Fibroblast of lung (primary cell): ENCODE results near the gene CDC42EP3. TPM values are rescaled to one million over a fixed set of nuclear protein-coding genes. Genes with fewer than 3 reads are reported as not detected.

Experiments used
- DNase-seq, 2 donors: peaks; one replicate each; pipeline versions ENCODE4 v3.0.0 to v3.0.0-alpha.2; 2010; ENCODE audit warnings: low read depth in 2 of 2
- H2AFZ ChIP-seq: 2 replicates; pipeline ENCODE4 v1.5.1; 2012; ENCODE audit warnings: low read length, control low read depth, inconsistent platforms
- H3K27ac ChIP-seq: 2 replicates; pipeline ENCODE4 v1.5.1; 2011; ENCODE audit warnings: low read length, control low read depth; ENCODE audit not compliant: insufficient read depth
- H3K27me3 ChIP-seq: 2 replicates; pipeline ENCODE4 v1.5.1; 2011; ENCODE audit warnings: mild to moderate bottlenecking, low read length; ENCODE audit not compliant: control insufficient read depth, insufficient read depth
- H3K36me3 ChIP-seq: 2 replicates; pipeline ENCODE4 v1.5.1; 2011; ENCODE audit warnings: low read length; ENCODE audit not compliant: control insufficient read depth, insufficient read depth
- H3K4me1 ChIP-seq: 2 replicates; pipeline ENCODE4 v1.5.1; 2011; ENCODE audit warnings: low read length; ENCODE audit not compliant: control insufficient read depth, insufficient read depth; ENCODE audit errors: extremely low read depth
- H3K4me2 ChIP-seq: 2 replicates; pipeline ENCODE4 v1.5.1; 2011; ENCODE audit warnings: low read length, control low read depth; ENCODE audit not compliant: insufficient read depth; ENCODE audit errors: extremely low read depth
- H3K4me3 ChIP-seq, 4 experiments: fragments of 200-600 bp in 1 of 4; sonication (generic) in 1 of 4; replicated peaks in 1 of 4; 2 replicates each; pipeline ENCODE4 v1.5.1; 2011 to 2016; ENCODE audit warnings: low read length in 4 of 4, low read depth in 3 of 4, mild to moderate bottlenecking in 3 of 4, control low read depth in 2 of 4, inconsistent platforms in 1 of 4, mixed read lengths in 1 of 4; ENCODE audit not compliant: insufficient read depth in 1 of 4; ENCODE audit errors: control extremely low read depth in 1 of 4
- H3K79me2 ChIP-seq: 2 replicates; pipeline ENCODE4 v1.5.1; 2012; ENCODE audit warnings: mild to moderate bottlenecking, low read length, inconsistent platforms; ENCODE audit not compliant: control insufficient read depth, insufficient read depth
- H3K9ac ChIP-seq: 2 replicates; pipeline ENCODE4 v1.5.1; 2011; ENCODE audit warnings: mild to moderate bottlenecking, low read length, control low read depth; ENCODE audit not compliant: insufficient read depth
- H3K9me3 ChIP-seq: 2 replicates; pipeline ENCODE4 v1.5.1; 2012; ENCODE audit warnings: low read depth, low read length; ENCODE audit not compliant: control insufficient read depth, insufficient read depth
- H4K20me1 ChIP-seq: 2 replicates; pipeline ENCODE4 v1.5.1; 2011; ENCODE audit warnings: low read length; ENCODE audit not compliant: control insufficient read depth, insufficient read depth; ENCODE audit errors: extremely low read depth
- EZH2 ChIP-seq: IDR thresholded peaks from 2 replicates; pipeline ENCODE4 v1.5.1; 2012; ENCODE audit warnings: low read length, control low read depth, mild to moderate bottlenecking; ENCODE audit errors: missing control alignments
- polyA plus RNA-seq, 2 donors: library from polyadenylated mRNA; depleted of rRNA in 1 of 2; stranded (reverse) in 1 of 2; unstranded in 1 of 2; fragments of >200 nt; gene quantifications; 2 replicates each; pipeline ENCODE4 v1.2.1, GENCODE V29; 2011 to 2012; ENCODE audit warnings: missing spikeins in 1 of 2
- total RNA-seq: library from RNA; depleted of rRNA; stranded (reverse); fragments of >200 nt; gene quantifications from 2 replicates; pipeline ENCODE4 v1.2.1, GENCODE V29; 2014
- TF ChIP-seq, protein P1 (sequence below), 2 donors: IDR thresholded peaks in 1 of 2; conservative IDR thresholded peaks in 1 of 2; 1 replicate in 1 of 2; 2 replicates in 1 of 2; pipeline ENCODE4 v1.5.1; 2011 to 2012; ENCODE audit warnings: low read length in 2 of 2, control low read depth in 1 of 2, inconsistent platforms in 1 of 2, low read depth in 1 of 2, mild to moderate bottlenecking in 1 of 2

The CDC42EP3 gene
- total and polyA plus RNA-seq, 2 donors (not counting 1 experiment from before 2014, with no cell fraction given) = 19.2 to 328 TPM

DNA sequence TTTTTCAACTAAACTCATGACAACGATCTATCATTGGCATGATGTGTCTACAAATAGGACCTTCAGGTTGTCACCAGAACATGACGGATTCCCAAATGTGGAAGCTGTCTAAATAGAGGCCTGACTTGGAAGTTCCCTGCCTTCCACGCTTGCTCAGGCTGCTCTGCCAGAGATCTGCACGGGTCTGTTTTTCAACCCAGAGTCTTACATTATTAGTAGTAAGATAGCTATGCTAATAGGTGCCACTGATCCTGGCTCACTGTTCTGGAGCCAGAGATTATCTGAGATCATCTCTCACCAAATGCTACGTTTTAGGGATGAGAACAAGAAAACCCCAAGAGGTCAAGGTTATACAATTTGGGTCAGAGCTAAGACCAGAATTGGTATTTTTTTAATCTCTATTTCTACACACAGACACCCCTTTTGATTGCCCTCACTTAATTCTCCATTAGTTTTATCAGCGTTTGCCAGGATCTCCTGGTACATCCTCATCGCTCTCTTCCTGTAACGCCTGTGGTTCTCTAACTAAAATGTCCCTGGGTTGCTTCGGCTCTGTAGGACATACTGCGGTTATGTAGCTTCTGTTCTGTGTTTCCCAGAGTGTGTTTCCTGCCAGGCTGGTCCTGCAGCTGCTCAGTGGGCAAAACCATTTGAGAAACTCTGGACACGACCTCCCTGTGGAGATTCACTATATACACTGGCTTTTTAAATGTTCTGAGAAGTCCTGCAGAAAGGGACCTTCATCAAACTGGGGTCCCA is 5.7 kb downstream of the CDC42EP3 start:
- H3K9me3 ChIP-seq = no peaks in the 10 kb centered on the region
- H3K4me2 ChIP-seq = no peak overlapping the region
- H3K79me2 ChIP-seq = peaks cover 100% of the 10 kb centered on the region
- no peak for DNase-seq
- no peaks in the 10 kb centered on the region for H4K20me1 ChIP-seq
- H3K27ac ChIP-seq = no peak overlapping the region
- TF ChIP-seq, protein P1, sequence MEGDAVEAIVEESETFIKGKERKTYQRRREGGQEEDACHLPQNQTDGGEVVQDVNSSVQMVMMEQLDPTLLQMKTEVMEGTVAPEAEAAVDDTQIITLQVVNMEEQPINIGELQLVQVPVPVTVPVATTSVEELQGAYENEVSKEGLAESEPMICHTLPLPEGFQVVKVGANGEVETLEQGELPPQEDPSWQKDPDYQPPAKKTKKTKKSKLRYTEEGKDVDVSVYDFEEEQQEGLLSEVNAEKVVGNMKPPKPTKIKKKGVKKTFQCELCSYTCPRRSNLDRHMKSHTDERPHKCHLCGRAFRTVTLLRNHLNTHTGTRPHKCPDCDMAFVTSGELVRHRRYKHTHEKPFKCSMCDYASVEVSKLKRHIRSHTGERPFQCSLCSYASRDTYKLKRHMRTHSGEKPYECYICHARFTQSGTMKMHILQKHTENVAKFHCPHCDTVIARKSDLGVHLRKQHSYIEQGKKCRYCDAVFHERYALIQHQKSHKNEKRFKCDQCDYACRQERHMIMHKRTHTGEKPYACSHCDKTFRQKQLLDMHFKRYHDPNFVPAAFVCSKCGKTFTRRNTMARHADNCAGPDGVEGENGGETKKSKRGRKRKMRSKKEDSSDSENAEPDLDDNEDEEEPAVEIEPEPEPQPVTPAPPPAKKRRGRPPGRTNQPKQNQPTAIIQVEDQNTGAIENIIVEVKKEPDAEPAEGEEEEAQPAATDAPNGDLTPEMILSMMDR (conservative IDR thresholded peaks at IDR 0.05 in 1 of 2, IDR thresholded peaks at IDR 0.05 in 1 of 2; ENCODE audit: low read depth in 1 of 2, low read length in 2 of 2) = no peak
- no peak for TF ChIP-seq EZH2
- H3K4me3 ChIP-seq = no peak overlapping the region
- H3K27me3 ChIP-seq = no peaks in the 10 kb centered on the region
- H3K36me3 ChIP-seq = peaks cover 6% of the 10 kb centered on the region
- no peak overlapping the region for H3K9ac ChIP-seq
- H3K4me1 ChIP-seq = peaks cover 5% of the 10 kb centered on the region
- no peak overlapping the region for H2AFZ ChIP-seq

DNA sequence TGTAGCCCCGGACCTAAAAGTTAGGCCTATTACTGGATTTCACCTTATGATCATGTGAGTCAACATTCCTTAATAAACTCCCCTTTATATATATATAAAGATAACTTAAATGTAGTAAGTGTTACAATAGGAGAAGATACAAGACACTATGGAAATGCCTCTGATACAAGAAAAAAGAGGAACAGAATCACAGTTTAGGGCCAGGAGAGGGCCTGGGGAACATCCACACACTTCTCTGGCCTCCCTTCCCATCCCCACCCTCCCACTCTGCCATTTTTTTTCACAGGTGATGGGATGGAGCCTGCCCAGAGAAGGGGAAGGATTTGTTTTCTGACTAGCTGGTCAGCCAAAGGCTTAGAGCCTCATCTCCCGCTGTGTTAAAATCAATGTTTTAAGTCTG is 6.4 kb downstream of the CDC42EP3 start:
- no peak overlapping the region for H3K4me2 ChIP-seq
- H3K36me3 ChIP-seq = peaks cover 6% of the 10 kb centered on the region
- no peak for TF ChIP-seq EZH2
- TF ChIP-seq, protein P1 (conservative IDR thresholded peaks at IDR 0.05 in 1 of 2, IDR thresholded peaks at IDR 0.05 in 1 of 2; ENCODE audit: low read depth in 1 of 2, low read length in 2 of 2) = no peak
- no peak for DNase-seq
- peaks cover 5% of the 10 kb centered on the region for H3K4me1 ChIP-seq
- H3K27me3 ChIP-seq = no peaks in the 10 kb centered on the region
- peaks cover 100% of the 10 kb centered on the region for H3K79me2 ChIP-seq
- no peak overlapping the region for H3K9ac ChIP-seq
- H4K20me1 ChIP-seq = no peaks in the 10 kb centered on the region
- H3K9me3 ChIP-seq = no peaks in the 10 kb centered on the region
- no peak overlapping the region for H3K27ac ChIP-seq
- no peak overlapping the region for H2AFZ ChIP-seq
- H3K4me3 ChIP-seq = no peak overlapping the region

DNA sequence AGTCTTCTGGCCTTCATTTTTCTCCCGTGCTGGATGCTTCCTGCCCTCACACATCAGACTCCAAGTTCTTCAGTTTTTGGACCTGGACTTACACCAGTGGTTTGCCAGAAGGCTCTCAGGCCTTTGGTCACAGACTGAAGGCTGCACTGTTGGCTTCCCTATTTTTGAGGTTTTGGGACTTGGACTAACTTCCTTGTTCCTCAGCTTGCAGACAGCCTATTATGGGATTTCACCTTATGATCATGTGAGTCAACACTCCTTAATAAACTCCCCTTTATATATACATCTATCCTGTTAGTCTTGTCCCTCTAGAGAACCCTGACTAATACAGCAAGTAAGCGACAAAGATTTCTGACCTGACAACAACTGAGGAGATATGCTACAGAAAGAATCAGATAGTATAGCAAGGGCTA is 7.2 kb downstream of the CDC42EP3 start:
- no peak overlapping the region for H2AFZ ChIP-seq
- no peaks in the 10 kb centered on the region for H4K20me1 ChIP-seq
- H3K9ac ChIP-seq = no peak overlapping the region
- H3K4me3 ChIP-seq = no peak overlapping the region
- no peak for DNase-seq
- H3K4me2 ChIP-seq = no peak overlapping the region
- peaks cover 5% of the 10 kb centered on the region for H3K4me1 ChIP-seq
- H3K36me3 ChIP-seq = peaks cover 6% of the 10 kb centered on the region
- no peaks in the 10 kb centered on the region for H3K9me3 ChIP-seq
- H3K79me2 ChIP-seq = peaks cover 100% of the 10 kb centered on the region
- TF ChIP-seq EZH2 = no peak
- H3K27me3 ChIP-seq = no peaks in the 10 kb centered on the region
- H3K27ac ChIP-seq = no peak overlapping the region
